Measurements from ENCODE around the gene KLK1. TPM values are rescaled to one million over a fixed set of nuclear protein-coding genes. Genes with fewer than 3 reads are reported as not detected.
A peak's percentile ranks its signal among the peaks of the same experiment; 100 is the strongest.

The KLK1 gene
- total and polyA plus RNA-seq, 4 donors, result 0.25 to 0.92 (median 0.83) TPM; not detected in 1

- H3K27me3 ChIP-seq (ENCODE audit: control insufficient read depth in 3 of 3, insufficient read depth in 3 of 3, low read length in 2 of 3), result no peaks in the 10 kb centered on the region
- H3K27ac ChIP-seq (ENCODE audit: low read depth in 1 of 2, low read length in 1 of 2), result no peak overlapping the region
- no peak overlapping the region for H3K9ac ChIP-seq (ENCODE audit: insufficient read depth in 1 of 2, low read length in 2 of 2)
- WGBS, 2 donors, result 78 to 94% methylated on average over 4 of the region's 4 CpGs
- H3K4me1 ChIP-seq (ENCODE audit: control insufficient read depth in 5 of 5, insufficient read depth in 5 of 5, low read length in 5 of 5), result no peaks in the 10 kb centered on the region
- H3K4me3 ChIP-seq, result no peak overlapping the region
- DNase-seq, result no peak
- no peak for ATAC-seq (ENCODE audit: insufficient read depth, low FRiP score)
- no peak for TF ChIP-seq CTCF (IDR thresholded peaks at IDR 0.05; ENCODE audit: control extremely low read depth, extremely low read depth)
- H3K9me3 ChIP-seq (ENCODE audit: control insufficient read depth in 4 of 4, insufficient read depth in 3 of 4, low read length in 3 of 4), result no peaks in the 10 kb centered on the region
- H3K36me3 ChIP-seq (ENCODE audit: control insufficient read depth in 4 of 4, insufficient read depth in 4 of 4, low read length in 4 of 4), result peaks cover 4 to 29% (median 14%) of the 10 kb centered on the region in 4 donors
Measured at GRCh38 chr19:50795664-50796073, 27.9 kb downstream of the KLK1 start.

- no peak for DNase-seq
Measured at GRCh38 chr19:50794876-50795663, 28.5 kb downstream of the KLK1 start.

GRCh38 chr19:50794074-50794875 is 29.3 kb downstream of the KLK1 start:
- ATAC-seq (ENCODE audit: insufficient read depth, low FRiP score) (no peak), DNase-seq (peak in 2 of 3 donors; percentile 22 to 27)
- H3K9me3 ChIP-seq (ENCODE audit: control insufficient read depth in 4 of 4, insufficient read depth in 3 of 4, low read length in 3 of 4), result no peaks in the 10 kb centered on the region
- H3K9ac ChIP-seq (ENCODE audit: insufficient read depth in 1 of 2, low read length in 2 of 2), result no peak overlapping the region
- no peaks in the 10 kb centered on the region for H3K27me3 ChIP-seq (ENCODE audit: control insufficient read depth in 3 of 3, insufficient read depth in 3 of 3, low read length in 2 of 3)
- no peak for TF ChIP-seq CTCF (IDR thresholded peaks at IDR 0.05; ENCODE audit: control extremely low read depth, extremely low read depth)
- 28 to 40% methylated on average over 16 of the region's 16 CpGs for WGBS, 2 donors
- no peak overlapping the region for H3K27ac ChIP-seq (ENCODE audit: low read depth in 1 of 2, low read length in 1 of 2)
- H3K36me3 ChIP-seq (ENCODE audit: control insufficient read depth in 4 of 4, insufficient read depth in 4 of 4, low read length in 4 of 4), result peaks cover 4 to 29% (median 10%) of the 10 kb centered on the region in 4 donors
- H3K4me1 ChIP-seq (ENCODE audit: control insufficient read depth in 5 of 5, insufficient read depth in 5 of 5, low read length in 5 of 5), result no peaks in the 10 kb centered on the region
- no peak overlapping the region for H3K4me3 ChIP-seq

More at GRCh38 chr19:50794876-50795663, 28.5 kb downstream of the KLK1 start:
- Histone ChIP-seq H3K36me3 (ENCODE audit: control insufficient read depth in 4 of 4, insufficient read depth in 4 of 4, low read length in 4 of 4) (peaks cover 4 to 29% (median 12%) of the 10 kb centered on the region in 4 donors), H3K9ac (ENCODE audit: insufficient read depth in 1 of 2, low read length in 2 of 2) (no peak overlapping the region), H3K27ac (ENCODE audit: low read depth in 1 of 2, low read length in 1 of 2) (no peak overlapping the region), H3K4me1 (ENCODE audit: control insufficient read depth in 5 of 5, insufficient read depth in 5 of 5, low read length in 5 of 5) (no peaks in the 10 kb centered on the region), H3K4me3 (no peak overlapping the region), H3K9me3 (ENCODE audit: control insufficient read depth in 4 of 4, insufficient read depth in 3 of 4, low read length in 3 of 4) (no peaks in the 10 kb centered on the region), H3K27me3 (ENCODE audit: control insufficient read depth in 3 of 3, insufficient read depth in 3 of 3, low read length in 2 of 3) (no peaks in the 10 kb centered on the region)
- TF ChIP-seq CTCF (IDR thresholded peaks at IDR 0.05; ENCODE audit: control extremely low read depth, extremely low read depth), result no peak
- no peak for ATAC-seq (ENCODE audit: insufficient read depth, low FRiP score)
- 55 to 57% methylated on average over 18 of the region's 18 CpGs for WGBS, 2 donors

Measured in lung (tissue), 12 donors.